ENCODE results near the gene ENAM.

Gene ENAM

DNA sequence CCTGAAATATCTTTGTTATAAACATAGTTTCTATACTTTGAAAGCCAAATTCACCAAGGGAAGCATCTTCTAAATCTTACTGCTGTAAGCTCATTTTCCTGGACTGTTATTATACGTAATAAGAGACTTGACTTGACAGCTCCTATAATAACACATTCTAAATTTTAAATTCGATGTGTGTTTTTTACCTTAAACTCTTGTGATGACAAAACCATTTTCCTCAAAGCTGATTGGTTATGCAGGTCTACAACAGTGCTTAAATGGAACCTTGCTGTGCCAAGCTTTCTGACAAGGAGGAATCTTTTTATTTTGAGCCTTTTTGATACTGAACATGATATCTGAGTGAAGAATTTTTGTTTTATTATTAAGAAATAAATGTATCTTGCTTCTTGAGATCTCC is at the start of gene ENAM:
Gene ENAM, plus strand, starts transcription at position 301 of the 400 bp plus-strand sequence. CDS start 757 bp downstream, outside the sequence.
- H3K27ac ChIP-seq, result no peak within 1 kb of the TSS
- TF ChIP-seq ZFX (IDR thresholded peaks at IDR 0.05) (no peak), CTCF (conservative IDR thresholded peaks at IDR 0.05) (no peak)

DNA sequence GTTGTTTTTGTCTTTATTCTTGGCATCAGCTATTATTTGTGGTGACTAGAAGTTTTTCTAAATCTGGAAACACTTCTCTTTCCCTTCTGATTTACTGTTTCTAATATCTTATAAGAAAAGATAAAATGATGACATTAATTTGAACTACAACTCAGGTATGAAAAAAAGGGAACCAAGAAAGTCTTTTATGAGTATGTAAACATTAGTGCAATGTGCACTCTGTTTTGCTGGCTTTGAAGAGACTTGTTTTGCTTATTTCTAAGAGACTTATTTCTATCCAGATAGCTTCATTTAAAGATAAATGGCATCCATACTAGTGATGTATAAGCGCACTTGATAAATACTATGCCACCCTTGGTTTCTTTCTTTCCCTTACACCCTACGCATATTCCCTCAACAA is 46.6 kb upstream of the ENAM start:
- no peak overlapping the region for H3K27ac ChIP-seq
- TF ChIP-seq ZFX (IDR thresholded peaks at IDR 0.05) (no peak), CTCF (conservative IDR thresholded peaks at IDR 0.05) (no peak)

- TF ChIP-seq ZFX (IDR thresholded peaks at IDR 0.05) (no peak), CTCF (conservative IDR thresholded peaks at IDR 0.05) (no peak)
- no peak overlapping the region for H3K27ac ChIP-seq
These were observed 44.4 kb upstream of the ENAM start for GRCh38 chr4:70583952-70584834.

DNA sequence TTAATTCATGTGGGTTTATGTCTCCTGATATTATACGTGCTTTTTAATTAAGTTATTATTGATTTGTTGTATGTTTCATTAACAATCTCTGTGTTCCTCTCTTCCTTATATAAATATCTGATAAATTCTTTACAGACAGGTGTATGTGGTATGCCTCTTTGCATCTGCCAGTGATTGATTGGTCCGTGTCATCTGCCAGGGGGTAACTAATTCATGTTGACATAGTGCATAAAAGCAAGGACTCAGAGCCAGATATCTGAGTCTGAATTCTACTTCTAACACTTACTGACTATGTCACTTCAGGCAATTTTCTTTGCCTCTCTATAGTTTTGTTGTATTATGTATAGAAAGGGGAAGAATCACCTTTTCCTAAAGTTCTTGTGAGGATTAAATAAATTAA is 41.7 kb upstream of the ENAM start:
- TF ChIP-seq CTCF (conservative IDR thresholded peaks at IDR 0.05) (no peak), ZFX (IDR thresholded peaks at IDR 0.05) (no peak)

GRCh38 chr4:70589785-70590184 is 38.8 kb upstream of the ENAM start:
- TF ChIP-seq ZFX (IDR thresholded peaks at IDR 0.05) (no peak), CTCF (conservative IDR thresholded peaks at IDR 0.05) (no peak)
- no peak overlapping the region for H3K27ac ChIP-seq

More for the DNA sequence above, 41.7 kb upstream of the ENAM start:
- H3K27ac ChIP-seq, result no peak overlapping the region

DNA sequence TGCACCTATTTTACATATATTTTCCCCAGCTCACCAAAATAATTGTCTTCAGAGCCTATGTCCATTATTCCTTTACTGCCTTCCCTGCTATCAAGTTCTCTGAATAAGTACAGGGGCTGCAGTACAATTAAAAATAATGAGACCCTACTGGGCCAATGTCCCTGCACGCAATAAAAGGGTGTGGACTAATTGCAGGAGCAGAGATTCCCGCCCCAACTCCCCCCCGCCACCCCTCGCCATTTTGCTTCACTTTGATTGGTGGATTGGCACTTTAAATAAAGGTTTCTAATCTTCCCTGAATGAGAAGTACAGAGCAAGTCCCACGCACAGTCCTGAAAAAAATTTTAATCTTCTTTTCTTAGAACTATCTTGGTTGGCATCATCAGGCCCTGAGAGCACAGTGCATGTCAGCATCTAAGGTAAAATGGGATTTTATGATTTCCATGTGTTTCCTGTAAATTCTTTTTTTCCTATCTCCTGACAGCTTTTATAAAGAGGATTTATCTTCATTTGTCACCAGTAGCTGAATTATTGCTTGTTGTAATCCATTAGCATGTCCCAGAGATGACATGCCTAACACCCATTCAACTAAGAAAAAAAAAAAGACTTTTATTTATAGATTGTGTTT is 36.5 kb upstream of the ENAM start, which contains the start of gene AMBN:
Gene AMBN, plus strand, starts transcription at position 302 of the 628 bp plus-strand sequence. Its CDS starts 103 bp downstream, at position 405.
- no peak within 1 kb of the TSS for H3K27ac ChIP-seq
- TF ChIP-seq CTCF (conservative IDR thresholded peaks at IDR 0.05) (no peak), ZFX (IDR thresholded peaks at IDR 0.05) (no peak)

DNA sequence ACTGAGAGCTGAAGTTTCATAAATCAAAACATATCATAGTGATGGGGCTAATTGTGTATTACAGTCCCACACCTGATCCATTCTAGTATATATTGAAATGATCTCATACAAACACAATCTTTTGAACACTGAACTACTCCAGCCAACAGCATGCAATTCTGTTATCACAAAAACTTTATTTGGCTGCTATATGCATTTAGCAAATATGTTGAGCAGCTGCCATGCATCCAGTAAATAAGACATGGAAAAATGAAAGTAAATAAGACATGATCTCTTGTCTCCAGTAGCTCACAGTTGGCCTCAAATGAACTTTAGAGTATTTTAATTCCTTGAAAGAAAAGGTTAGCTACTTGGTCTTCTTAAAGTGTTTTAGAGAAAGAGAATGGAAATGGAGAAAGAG is 34.3 kb upstream of the ENAM start:
- TF ChIP-seq CTCF (conservative IDR thresholded peaks at IDR 0.05) (no peak), ZFX (IDR thresholded peaks at IDR 0.05) (no peak)
- H3K27ac ChIP-seq, result no peak overlapping the region

All from C4-2B (cell line).